SKM-1 treated with dmso at 0.1 percent for 144 hours (cell line): ENCODE results near the gene TRIM27.
A peak's percentile ranks its signal among the peaks of the same experiment; 100 is the strongest.
"Not testable (repeated sequence)": the region's sequence is repeated elsewhere in the genome, so short reads cannot be mapped to it uniquely, and the experiment has no call there.

Experiments
- DNase-seq: peaks from one replicate; lab custom pipeline; 2025; ENCODE audit not compliant: unreplicated experiment; lab: John Stamatoyannopoulos, UW

TRIM27 gene

GRCh38 chr6:28865401-28866204 is 58.2 kb downstream of the TRIM27 start:
- DNase-seq, result no peak

- DNase-seq, result no peak
Observed at GRCh38 chr6:28864326-28864923, 59.4 kb downstream of the TRIM27 start.

DNA sequence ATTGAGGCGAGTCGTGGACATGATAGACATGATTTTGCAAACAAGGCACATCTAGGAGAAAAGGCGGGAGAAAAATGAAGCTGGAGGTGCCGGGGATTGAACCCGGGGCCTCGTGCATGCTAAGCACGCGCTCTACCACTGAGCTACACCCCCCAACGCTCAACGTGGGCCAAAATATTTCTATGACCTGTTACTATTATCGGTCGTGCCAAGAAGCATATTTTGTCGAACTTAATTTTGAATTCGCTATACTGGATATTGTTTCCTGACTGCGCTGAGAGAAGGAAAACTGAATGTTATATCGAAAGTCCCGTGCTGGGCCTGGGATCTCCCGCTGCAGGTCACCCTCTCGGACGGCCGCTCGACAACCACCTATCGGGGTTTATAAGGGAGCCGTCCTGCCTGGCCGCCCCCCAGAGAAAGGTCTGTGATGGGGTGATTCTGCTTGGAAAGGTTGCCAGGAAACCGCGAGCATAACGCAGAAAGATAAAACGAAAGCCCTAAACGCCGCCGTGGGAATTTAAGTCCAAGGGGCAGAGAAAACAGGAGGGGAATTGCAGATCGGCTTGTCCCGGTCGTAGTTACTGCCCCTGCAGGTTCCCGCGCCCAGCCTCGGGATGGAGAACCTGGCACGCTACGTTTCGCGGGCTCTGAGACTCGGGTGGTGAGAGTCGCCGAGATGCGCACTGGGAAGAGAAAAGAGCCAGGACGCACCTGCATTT is 60.0 kb downstream of the TRIM27 start:
- DNase-seq, result peak; percentile 81

DNA sequence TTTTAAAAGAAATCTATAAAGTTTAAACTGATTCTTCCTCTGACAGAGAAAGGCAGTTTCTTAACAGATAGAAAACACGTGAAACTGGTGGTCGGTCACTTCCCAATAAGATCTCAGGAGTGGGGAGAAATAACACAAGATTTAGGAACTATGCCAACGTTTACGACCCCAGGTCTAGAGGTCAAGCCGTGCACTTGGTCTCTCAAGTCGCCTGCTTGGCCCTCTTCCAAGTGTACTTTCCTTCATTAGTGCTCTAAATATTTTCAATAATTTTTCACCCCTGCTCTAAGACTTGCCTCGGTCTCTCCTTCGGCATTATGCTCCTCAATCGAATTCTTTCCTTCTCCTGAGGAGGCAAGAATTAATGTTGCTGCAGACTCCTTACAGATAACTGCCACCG is 61.7 kb downstream of the TRIM27 start:
- DNase-seq, result no peak

DNA sequence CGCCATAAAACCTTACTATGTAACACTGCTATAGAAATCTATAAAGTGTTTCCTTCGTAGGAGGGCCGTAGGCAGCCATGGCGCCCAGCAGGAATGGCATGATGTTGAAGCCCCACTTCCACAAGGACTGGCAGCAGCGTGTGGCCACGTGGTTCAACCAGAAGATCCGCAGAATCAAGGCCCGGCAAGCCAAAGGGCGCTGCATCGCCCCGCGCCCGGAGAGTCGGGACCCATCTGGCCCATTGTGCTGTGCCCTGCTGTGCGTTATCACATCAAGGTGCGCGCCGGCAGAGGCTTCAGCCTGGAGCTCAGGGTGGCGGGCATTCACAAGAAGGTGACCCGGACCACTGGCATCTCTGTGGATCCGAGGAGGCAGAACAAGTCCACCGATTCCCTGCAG is 62.4 kb downstream of the TRIM27 start:
- no peak for DNase-seq

DNA sequence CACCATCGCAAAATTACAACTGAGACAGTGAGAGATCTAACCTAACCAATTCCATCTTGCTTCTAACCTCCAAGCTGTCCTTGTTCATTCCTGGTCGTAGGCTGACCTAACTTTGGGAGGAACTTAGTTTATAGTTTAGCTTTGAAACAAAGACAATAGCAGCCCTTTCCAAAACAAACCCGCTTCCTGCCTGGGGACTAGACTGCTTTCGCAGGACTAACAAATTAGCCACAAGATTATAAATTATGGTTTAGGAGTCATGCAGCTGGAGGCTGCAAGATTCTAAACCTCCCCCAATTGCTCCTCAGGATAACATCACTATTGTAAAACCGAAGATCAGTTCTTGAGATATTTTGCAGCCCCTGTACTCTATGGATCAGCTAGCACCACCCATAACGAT is 63.2 kb downstream of the TRIM27 start:
- no peak for DNase-seq

DNA sequence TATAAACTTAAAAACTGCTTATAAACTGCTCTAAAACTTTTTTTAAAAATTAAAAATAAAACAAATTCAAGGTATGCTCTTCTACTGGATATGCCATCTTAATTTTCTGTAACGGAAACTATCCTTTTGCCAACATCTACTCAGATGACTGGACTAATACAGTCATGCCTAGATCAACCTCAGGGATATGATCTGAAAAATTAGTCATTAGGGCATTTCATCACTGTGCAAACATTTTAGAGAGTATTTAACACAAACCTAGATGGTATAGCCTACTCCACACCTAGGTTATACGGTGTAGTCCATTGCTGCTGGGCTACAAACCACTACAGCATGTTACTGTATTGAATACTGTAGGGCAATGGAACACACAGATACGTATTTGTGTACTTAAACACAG is 64.8 kb downstream of the TRIM27 start:
- DNase-seq, result no peak

DNA sequence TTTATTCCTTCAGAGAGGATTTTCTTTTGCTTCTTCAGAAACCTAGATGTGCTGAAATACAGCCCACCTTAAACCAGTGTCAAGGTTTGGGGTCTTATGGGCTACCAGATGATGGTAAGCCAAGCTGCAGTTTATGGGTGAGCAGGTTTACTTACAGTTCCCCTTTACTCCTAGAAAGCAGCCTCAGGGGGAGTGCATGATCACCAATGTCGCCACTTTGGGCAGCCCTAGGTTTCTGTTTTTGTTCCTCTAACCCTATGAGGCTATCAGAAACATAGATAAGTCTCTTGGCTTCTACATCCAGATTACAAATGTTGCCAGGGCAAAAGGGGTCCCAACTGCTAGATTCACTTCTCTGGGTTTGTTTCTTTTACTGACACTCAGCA is 67.2 kb downstream of the TRIM27 start:
- DNase-seq, result no peak

- not testable (repeated sequence) for DNase-seq
Observed at GRCh38 chr6:28854405-28854804, 69.4 kb downstream of the TRIM27 start.
